GM13976 (cell line): Measurements from ENCODE around the gene GPSM1.
A peak's percentile ranks its signal among the peaks of the same experiment; 100 is the strongest.

Experiments
- DNase-seq: peaks from one replicate; pipeline ENCODE4 v3.0.0; 2012; ENCODE audit warnings: low spot score
- in situ Hi-C: fragments of 300-500 bp; cut with MboI; formaldehyde crosslinking; loops from one replicate; pipeline ENCODE4 v1.12.0; 2022; ENCODE audit warnings: low sequenced_read_pairs, mixed read lengths, inconsistent platforms; ENCODE audit not compliant: unreplicated experiment
- TF ChIP-seq, protein P1 (sequence below): IDR thresholded peaks from 2 replicates; pipeline ENCODE4 v1.5.1; 2012; ENCODE audit warnings: borderline replicate concordance, mild to moderate bottlenecking; ENCODE audit not compliant: insufficient read depth; ENCODE audit errors: extremely low read depth, missing control alignments, control extremely low read depth

The GPSM1 gene

DNA sequence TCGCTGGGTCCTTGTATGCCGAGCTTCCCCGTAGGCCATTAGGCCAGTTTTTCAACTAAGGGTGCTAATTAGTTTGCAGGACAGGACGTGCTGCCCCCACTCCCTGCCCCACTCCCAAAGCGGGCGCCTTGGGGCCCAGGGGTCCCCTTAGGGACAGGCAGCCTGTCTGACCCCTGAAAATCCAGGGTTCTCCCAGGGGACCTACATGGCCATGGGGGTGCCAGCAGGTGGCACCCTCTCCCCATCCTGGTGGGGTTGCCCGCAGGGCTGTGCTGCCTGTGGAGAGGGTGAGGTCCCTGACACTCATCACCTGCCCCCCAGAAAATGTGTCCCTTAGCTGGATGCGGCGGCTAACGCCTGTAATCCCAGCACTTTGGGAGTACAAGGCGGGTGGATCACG, 14.9 kb upstream of the GPSM1 start:
- DNase-seq = peak; percentile 82
- TF ChIP-seq, protein P1, sequence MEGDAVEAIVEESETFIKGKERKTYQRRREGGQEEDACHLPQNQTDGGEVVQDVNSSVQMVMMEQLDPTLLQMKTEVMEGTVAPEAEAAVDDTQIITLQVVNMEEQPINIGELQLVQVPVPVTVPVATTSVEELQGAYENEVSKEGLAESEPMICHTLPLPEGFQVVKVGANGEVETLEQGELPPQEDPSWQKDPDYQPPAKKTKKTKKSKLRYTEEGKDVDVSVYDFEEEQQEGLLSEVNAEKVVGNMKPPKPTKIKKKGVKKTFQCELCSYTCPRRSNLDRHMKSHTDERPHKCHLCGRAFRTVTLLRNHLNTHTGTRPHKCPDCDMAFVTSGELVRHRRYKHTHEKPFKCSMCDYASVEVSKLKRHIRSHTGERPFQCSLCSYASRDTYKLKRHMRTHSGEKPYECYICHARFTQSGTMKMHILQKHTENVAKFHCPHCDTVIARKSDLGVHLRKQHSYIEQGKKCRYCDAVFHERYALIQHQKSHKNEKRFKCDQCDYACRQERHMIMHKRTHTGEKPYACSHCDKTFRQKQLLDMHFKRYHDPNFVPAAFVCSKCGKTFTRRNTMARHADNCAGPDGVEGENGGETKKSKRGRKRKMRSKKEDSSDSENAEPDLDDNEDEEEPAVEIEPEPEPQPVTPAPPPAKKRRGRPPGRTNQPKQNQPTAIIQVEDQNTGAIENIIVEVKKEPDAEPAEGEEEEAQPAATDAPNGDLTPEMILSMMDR = peak; percentile 47
- in situ Hi-C loops = no loop called here

DNA sequence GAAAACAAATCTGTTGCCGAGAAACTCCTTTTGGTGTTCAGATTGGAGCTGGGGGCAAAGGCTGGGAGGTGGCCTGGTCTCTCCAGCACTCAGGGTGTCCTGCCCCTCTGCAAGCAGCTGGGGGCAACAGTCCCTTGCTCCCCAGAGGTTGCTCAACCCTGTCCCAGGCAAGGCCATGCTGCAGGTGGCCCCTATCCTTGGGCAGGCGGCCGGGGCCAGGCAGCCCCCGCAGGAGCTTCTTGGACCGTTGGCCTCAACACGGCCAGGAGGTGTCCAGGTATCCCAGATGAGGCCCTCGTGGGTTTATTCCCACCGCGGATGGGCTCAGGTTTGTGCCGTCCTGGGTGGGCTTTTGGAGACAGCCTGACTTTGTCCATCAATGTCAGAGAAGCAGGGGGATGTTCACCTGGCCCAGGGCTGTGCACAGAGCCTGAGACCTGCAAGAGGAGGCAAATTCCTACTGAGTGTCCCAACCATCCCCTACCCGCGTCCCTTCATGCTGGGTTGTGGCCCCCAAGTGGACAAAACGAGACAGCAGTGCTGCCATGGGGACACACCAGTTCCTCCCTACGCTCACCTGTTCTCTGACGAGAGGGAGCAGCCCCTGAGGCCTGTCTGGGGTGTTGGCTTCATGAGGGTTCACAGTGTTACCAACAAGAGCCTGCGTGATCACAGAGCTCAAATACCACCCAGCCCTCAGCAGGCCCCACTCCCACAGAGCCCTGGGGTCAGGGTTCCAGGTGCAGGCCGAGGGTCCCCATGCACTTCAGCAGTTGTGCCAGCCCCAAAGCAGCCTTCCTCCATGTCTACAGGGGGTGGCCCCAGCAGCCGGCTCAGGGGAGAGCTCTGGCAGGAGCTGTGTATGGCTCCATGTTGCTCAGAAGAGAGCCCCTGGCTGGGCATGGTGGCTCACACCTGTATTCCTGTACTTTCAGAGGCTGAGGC, 14.0 kb upstream of the GPSM1 start:
- TF ChIP-seq, protein P1 = no peak
- DNase-seq = no peak
- in situ Hi-C loops = no loop called here

DNA sequence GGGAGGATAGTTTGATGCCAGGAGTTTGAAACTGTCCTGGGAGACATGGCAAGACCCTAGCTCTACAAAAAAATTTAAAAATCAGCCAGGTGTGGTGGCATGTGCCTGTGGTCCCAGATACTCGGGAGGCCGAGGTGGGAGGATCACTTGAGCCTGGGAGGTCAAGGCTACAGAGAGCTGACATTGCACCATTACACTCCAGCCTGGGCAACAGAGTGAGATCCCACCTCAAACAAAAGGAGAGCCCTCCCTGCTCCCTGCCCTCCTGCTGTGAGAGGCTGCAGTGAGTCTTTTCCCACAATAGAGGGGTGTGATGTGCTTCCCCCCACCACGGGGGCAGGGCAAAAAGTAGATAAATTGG, 13.3 kb upstream of the GPSM1 start:
- TF ChIP-seq, protein P1 = no peak
- in situ Hi-C loops = no loop called here
- DNase-seq = no peak

DNA sequence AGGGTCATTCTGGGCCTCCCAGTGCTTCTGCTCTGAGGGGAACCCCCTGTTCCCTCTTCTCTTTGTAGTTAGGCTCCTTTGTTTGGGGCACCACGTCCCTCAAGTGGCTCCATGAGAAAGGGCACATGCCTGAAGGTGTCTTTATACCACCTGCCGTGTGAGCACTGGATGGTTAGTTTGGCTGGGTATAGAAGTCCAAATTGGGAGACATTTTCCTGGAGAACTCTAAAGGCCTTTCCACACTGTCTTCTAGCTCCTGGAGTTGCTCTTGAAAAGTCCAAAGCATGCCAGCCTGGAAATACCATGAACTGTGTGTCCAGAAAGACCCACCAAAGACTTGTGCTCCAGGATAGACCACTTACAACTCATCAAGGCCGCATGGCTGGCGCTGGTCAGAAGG, 12.4 kb upstream of the GPSM1 start:
- in situ Hi-C loops = no loop called here
- DNase-seq = no peak
- TF ChIP-seq, protein P1 = no peak

DNA sequence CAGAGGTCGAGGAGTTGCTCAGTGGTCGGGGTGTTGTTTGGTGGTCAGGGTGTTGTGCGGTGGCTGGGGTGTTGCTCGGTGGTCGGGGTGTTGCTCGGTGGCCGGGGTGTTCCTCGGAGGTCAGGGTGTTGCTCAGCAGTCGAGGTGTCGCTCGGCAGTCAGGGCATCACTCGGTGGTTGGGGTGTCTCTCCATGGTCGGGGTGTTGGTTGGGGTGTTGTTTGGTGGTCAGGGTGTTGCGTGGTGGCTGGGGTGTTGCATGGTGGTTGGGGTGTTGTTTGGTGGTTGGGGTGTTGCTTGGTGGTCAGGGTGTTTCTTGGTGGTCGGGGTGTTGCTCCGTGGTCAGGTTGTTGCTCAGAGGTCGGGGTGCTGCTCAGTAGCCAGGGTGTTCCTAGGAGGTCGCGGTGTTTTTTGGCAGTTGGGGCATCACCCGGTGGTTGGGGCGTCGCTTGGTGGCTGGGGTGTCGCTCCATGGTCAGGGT, 11.0 kb upstream of the GPSM1 start:
- TF ChIP-seq, protein P1 = no peak
- DNase-seq = no peak
- in situ Hi-C loops = no loop called here

DNA sequence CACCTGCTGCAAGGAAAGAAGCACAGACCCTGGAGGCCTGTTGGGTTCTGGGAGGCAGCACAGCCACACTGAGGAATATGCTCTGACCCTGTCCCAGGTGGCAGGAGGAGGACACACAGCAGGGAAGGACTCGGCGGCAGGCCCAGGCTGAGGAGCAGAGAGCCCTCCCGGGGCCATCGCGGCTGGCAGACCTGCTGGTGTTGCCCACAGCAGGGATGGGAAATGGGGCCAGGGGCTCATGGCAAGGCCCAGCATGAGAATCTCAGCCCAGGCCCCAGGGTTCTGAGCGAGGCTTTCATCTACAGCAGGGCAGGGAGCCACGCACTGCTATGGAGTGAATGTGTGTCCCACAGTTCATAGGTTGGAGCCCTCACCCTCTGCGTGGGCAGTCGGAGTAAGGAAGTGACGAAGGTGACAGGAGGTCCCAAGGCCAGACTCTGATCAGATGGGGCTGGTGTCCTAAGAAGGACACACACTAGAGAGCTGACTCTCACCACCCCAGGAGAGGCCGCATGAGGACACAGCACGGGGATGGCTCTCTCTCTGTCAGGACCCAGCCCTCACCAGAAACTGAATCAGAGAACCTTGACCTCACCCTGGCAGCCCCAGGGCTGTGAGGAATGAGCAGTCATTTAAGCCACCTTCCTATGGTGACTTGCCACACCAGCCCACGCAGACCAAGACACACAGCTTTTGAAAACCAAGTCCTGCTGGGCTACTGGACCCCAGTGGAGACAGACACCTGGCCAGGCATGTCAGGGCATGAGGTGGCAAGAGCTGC, 10.3 kb upstream of the GPSM1 start:
- DNase-seq = no peak
- in situ Hi-C loops = no loop called here
- TF ChIP-seq, protein P1 = no peak
